Stimulated activated CD4-positive, alpha-beta T cell treated with anti-CD3 and anti-CD28 coated beads, TNF-alpha, amount 100 ng/mL, for 48 hours (primary cell): ENCODE data around the gene FAM124A.

Experiments
- DNase-seq, 3 donors: peaks; one replicate each; pipeline ENCODE4 v3.0.0-alpha.2; 2020; ENCODE audit warnings: low read depth in 3 of 3

FAM124A gene

GRCh38 chr13:51333826-51334225 lies 111.6 kb downstream of the FAM124A start:
- DNase-seq, result no peak
